ENCODE measurements around the gene ONECUT2. TPM values are rescaled to one million over a fixed set of nuclear protein-coding genes. Genes with fewer than 3 reads are reported as not detected.
"Not testable (repeated sequence)": the region's sequence is repeated elsewhere in the genome, so short reads cannot be mapped to it uniquely, and the experiment has no call there.

The ONECUT2 gene
- polyA plus RNA-seq (ENCODE audit: insufficient read length), result 0.79 TPM

DNA sequence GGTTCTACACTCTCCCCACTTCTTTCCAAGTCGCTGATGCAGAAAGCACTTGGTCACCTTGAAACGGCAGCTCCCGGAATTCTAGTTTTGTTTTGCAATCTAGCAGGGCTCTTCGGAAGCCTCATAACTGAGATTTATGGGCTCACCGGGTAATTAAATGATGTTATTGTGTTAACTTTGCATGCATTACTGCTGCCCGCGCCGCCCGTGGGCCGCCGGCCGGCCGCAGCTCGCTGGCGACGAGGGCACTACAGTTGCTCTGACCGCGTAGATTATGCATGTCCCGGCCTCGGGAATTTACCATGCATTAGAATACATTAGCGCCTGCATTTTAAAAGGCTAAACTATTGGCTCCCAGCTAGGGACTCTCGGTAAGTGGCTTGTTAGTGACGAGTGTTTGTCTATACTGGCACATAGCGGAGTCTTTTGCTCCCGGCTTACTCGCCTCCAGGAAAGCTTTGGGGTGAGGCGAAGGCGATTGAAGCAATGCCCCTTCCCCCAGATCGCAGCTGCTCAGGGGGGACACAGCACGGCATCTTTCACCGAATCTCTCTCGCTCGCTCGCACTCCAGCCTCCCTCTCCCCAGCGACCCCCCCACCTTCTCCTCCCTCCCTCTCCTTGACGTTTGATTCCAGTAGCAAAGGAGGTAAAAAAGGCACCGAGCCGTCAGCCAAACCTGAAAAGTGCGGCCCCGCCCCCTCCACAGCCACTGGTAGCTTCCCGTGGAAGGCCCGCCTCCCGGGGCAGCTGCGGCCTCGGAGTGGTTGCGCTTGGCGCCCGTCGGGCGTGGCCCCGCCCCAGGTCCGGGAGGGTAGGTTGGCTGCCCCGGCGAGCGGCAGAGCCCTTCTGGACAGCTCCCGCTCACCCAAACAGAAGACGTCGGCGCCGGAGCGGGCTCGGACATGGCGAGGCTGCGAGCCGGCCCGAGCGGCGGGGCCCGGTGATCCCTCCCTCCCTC, at the start of gene ONECUT2:
Gene ONECUT2 (plus strand): TSS at position 839 of the 959 bp plus-strand sequence. CDS start 343 bp downstream, outside the sequence.
- DNase-seq, result peak; percentile 84

DNA sequence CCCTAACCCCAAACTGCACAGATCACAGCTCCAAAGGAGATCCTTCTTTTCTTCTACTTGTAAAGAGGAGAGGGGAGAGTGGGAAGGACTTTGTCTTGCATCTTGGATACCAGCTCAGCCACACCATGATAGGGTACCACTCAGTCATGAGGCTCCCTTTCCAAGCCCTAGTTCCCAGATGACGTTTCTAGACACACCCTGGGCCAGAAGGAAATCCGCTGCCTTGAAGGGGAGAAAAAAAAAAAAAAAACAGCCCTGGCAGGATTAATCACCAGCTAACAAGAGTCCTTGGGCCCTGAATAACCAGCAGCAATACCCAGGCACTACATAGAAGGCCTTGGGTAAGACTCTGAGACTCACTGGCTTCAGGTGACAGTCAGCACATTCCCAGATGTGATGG, 45.9 kb upstream of the ONECUT2 start:
- no peak for DNase-seq

DNA sequence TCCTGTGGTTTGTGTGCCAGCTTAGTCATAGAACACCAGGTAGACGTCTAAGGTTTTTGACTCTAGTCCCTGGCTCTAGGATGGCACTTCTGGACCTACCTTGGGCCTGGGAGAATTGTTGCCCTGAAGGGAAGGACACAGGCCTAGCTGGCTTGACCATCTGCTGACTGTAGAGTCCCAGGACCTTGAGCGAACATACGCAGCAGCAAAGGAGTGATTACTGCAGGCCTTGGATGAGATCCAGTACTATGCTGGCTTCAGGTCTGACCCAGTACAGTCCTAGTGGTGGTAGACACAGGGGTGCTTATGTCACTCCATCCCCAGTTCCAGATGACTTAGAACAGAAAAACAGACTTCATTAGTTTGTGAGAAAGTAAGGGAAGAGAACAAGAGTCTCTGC, 45.1 kb upstream of the ONECUT2 start:
- no peak for DNase-seq

DNA sequence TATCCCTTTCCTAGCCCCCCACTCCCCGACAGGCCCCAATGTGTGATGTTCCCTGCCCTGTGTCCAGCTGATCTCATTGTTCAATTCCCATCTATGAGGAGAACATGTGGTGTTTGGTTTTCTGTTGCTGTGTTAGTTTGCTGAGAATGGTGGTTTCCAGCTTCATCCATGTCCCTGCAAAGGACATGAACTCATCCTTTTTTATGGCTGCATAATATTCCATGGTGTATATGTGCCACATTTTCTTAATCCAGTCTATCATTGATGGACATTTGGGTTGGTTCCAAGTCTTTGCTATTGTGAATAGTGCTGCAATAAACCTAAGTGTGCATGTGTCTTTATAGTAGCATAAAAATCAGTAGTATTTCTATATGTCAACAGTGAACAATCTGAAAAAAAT, 40.4 kb upstream of the ONECUT2 start:
- DNase-seq, result not testable (repeated sequence)

DNA sequence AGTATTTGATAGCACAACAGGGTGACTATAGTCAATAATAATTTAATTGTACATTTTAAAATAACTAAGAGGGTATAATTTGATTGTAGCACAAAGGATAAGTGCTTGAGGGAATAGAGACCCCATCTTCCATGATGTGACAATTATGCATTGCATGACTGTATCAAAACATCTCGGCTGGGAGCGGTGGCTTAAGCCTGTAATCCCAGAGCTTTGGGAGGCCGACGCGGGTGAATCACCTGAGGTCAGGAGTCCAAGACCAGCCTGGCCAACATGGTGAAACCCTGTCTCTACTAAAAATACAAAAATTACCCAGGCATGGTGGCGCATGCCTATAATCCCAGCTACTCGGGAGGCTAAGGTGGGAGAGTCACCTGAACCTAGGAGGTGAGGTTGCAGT, 38.3 kb upstream of the ONECUT2 start:
- not testable (repeated sequence) for DNase-seq

DNA sequence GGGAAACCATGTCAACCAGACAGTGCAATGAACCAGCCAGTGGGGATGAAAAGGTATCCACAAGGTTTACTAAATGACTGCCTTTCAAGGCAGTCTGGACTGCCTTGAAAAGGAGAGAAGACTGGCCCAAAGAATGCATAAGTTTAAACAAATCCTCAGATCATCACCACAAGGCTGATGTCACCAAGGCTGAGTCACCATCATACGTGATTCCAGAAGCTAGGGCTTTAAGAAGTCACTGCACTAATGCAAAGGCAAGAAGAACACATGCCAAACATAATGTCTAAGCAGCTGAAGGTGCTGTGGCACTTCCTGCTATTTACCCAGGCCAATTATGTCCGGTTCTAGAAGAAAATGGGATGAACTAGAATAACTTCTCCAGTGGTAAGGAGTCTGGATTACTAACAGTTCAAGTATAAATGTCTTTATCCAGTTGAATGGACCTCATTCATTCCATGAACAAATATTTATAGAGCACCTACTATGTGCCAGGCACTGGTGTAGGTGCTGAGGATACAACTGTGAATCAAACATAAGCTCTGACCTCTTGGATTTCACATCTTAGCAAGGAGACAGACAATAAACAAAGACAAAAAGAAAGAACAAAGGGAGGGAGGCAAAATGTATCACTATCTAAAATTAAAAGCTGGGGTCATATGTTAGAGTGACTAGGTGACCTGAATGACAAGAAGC, 37.6 kb upstream of the ONECUT2 start:
- DNase-seq, result no peak

DNA sequence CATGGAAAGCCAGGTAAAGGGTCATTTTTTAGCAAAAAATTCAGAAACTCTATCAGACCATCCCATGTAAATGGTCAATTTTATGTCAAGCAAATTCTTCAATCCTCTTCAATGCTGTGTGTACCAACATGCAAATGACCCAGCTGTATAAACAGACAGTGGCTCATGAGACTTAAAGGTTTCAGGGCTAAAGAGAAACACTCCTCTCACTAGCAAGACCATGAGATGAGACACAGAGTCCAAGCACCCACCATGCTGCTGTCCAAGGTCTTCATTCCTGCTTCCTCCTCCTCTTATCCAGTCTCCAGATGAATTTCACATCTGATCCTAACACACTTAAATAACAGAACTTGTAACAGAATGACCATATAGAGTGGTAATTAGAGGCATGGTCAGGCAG, 30.8 kb upstream of the ONECUT2 start:
- DNase-seq, result no peak

DNA sequence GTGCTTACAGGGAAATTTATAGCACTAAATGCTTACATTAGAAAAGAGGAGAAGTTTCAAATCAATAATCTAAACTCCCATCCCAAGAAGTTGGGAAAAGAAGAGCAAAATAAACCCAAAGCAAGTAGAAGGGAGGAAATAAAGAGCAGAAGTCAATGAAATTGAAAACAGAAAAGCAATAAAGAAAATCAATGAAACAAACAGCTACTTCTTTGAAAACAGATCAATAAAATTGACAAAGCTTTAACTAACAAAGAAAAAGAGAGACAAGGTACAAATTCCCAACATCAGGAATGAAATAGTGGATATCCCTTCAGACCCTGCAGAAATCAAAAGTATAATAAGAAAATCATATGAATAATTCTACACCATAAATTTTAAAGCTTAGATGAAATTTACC, 25.5 kb upstream of the ONECUT2 start:
- no peak for DNase-seq

DNA sequence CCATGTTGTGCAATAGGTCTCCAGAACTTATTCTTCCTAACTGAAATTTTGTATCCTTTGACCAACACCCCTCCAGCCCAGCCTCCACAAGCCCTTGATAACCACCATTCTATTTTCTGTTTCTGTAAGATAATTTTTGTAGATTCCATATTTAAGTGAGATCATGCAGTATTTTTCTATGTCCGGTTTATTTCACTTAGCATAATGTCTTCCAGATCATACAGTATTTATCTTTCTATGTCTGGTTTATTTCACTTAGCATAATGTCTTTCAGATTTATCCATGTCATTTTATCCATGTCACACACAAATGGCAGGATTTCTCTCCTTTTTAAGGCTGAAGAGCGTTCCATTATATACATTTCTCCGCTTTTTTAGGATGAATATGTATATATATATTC, 24.4 kb upstream of the ONECUT2 start:
- no peak for DNase-seq

DNA sequence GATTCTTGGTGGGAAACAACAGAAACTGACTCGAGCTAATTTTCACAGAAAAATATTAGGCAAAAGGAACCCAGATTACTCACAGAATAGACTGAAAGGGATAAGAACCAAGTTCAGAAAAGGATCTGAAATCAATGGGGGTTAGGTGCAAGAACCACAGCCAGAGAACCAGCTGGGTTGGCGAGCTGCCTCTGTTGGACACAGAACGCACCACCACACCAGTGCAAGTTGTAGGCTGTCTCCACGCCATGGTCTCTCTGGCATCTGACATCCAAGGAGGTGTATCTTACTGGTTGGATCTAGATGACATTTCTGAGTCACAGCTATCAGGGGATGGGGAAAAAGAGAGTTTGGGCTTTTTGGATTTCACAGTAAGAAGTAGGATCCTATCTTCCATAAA, 18.6 kb upstream of the ONECUT2 start:
- DNase-seq, result no peak

DNA sequence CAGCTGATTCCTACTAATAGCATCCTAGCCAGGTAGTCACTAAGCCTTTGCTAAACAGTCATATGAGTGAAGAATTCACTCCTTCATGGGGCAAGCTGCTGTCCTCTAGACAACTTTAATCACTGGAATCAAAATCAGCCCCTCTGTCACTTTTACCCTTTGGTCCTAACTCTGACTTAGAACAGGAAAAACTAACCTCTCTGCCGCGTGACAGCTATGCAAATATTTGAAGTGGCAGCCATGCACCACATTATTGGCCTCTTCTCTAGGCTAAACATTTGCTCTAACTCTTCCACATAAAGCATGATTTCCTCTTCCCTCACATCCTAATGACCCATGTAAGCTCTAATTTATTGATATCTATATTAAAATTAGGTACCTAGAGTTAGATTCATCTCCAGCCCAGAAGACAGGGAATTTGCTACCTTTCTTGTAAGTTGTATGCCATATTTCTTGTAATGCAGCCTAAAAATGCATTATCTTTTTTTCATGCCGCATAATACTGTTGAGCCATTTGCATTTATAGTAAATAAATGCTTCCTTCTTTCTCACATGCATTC, 12.8 kb upstream of the ONECUT2 start:
- DNase-seq, result no peak

DNA sequence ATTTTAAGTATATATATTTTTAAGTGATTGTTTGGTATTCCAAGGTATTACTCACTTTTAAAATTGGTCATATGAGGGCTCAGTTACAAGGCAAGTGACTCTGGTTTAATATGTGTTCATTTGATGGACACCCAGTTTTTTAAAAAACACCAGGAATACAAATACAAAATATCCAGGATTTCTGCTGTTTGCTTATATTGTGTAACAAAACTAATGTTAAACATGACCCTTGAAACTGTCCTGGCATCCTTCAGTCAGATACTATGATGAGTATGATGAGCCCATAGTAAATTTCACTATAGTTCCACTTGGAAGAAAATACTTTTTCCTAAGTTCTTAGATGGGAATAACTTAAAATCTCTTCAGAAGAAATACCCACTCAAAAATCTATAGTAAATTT, 11.4 kb upstream of the ONECUT2 start:
- no peak for DNase-seq

DNA sequence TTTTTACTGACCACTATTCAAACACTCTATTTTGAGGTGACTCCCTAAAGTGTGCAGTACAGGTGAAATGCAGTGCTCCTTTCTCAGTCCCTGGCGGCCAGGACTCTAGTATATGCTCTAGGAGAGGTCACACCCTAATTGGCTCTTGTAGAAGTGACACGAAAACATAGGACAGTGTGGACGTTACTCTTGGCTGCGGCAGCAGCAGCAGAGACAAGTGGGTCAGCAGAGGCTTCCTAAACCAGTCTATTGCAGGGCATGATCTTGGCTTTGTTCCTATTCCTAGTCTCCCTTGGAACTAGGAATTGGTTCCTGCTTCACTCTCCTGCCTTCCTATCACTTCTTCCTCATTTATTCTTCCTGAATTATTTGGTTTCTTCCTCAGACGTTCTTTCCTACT, 10.1 kb upstream of the ONECUT2 start:
- no peak for DNase-seq

DNA sequence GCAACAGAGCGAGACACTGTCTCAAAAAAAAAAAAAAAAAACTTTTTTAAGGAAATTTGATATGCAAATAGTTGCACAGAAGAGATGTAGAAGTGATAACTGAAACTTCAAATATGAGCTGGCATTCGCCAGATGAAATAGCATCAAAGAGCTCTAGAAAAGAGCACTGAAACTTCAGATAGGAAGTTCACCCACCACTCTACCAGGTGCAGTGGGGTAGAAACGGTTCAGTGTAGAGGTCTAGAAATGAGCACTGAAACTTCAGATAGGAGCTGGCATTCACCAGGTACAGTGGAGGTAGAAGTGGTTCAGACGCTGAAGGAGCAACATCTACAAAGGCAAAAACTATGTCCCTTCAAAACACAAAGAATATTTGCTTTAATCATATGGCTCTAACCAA, 9.0 kb upstream of the ONECUT2 start:
- no peak for DNase-seq

DNA sequence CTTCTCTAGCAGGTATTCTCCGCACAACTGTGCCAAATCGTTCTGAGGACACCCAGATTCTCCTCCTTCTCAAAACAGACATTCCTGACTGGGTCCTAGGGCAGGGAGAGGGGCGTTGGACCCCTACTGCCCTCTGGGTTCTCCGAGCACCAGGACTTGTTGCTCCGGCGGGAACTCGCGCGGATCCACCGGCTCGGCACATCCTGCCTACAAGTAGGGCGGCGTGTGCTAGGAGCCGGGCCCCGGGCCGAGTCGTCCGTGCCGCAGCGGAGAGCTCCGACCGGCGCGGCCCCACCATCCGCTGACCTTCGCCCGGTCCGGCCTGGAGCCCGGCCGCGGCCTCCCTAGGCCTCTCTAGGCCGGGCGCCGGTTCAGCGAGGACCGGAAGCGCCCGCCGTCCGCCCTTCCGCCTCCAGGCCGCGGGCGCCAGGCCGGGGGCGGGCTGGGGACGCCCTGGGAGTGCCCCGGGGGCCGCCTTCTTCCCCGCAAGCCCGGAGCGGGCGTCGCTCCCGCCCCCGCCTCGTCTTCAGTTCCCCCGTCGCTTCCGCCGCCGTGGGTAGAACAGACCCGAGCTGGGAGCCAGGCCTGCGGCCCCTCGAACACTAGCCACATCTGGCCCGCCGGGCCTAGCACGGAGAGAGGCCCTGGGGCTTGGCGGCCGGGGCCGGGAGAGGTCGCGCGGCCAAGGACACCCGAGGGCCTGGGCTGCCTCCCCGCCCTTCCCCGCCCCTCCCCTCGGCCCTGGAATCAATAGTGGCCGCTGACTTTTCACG, 7.6 kb upstream of the ONECUT2 start:
- no peak for DNase-seq

DNA sequence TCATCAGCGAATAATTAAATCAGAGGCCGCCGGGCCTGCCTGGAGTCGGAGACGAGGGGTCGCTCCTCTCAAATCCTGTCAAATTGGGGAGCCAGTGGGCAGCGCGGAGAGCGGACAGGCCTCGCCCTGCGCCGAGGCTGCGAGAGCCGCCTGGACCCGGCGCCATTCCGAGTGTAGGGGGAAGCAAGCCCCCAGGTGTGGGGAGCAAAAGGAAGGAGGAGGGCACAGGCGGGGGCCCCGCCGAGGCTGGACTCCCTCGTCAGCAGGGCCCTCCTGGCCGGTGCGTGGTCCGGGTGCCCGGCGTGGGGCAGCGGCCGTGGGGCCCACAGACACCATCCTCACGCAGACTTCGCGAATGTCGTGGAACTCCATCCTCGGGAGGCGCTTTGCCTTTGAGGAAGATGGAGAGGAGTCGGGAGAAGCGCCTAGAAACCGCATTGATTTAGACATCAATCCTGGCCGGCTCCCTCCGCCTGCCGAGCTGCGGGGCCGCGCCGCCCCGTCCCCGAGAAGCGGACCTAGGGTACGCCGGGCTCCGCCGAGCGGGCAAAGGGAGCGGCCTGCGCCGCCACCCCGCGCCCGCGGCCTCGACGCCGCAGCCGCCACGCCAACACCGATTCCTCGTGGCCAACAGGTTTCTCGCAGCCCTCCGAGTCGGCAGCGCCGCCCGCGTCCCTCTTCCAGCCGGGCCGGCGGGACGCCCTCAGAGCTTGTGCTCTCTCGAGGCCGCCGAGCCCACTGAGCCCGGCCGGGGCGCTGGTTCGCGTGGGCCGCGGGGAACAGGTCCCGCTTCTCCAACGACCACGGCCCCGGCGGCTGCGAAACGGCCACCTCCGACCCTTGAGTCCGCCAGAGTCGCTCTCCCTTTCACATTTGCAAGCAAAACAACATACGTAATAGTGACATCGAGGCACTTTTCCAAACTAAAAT, 6.7 kb upstream of the ONECUT2 start:
- no peak for DNase-seq

DNA sequence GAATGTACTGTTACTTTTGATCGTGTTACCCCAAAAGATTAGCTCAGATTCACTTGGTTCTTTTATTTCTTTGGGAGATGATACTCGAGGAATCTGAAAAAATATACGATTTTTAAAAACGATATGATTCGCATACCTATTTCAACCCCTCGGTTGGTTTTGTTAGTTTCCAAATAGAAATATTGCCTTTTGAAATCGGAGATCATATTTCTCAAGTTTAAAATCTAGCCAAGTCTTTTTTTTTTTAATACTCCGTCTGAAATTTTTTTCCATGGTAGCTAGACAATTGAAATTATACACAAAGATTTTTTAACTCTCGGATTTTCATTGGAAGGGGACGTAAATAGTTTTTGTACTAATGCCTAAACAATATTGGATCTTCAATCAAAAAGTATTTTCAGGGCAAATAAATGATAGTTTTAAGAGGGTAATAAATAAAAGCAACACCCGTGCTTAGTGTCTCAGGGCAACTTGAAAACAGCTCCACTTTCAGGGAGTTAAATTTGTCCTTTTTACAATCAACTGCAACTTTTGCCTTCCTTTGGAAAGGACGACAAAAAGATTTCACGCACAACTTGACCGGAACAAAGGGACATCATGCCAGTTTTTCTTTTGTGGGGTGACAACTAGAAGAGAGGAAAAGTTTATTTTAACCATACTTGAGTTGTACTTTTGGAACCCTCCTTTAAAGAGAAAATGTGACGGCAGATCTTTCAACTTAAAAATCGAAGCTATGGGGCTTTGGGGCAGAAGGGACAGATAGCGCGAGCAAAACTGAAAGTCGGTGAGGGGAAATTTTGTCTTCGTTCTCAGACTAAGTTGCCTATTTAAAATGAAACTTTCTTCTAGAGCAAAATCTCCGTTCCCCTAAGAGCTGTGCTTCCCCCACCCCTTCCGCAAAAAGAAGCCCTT, 5.8 kb upstream of the ONECUT2 start:
- DNase-seq, result no peak

DNA sequence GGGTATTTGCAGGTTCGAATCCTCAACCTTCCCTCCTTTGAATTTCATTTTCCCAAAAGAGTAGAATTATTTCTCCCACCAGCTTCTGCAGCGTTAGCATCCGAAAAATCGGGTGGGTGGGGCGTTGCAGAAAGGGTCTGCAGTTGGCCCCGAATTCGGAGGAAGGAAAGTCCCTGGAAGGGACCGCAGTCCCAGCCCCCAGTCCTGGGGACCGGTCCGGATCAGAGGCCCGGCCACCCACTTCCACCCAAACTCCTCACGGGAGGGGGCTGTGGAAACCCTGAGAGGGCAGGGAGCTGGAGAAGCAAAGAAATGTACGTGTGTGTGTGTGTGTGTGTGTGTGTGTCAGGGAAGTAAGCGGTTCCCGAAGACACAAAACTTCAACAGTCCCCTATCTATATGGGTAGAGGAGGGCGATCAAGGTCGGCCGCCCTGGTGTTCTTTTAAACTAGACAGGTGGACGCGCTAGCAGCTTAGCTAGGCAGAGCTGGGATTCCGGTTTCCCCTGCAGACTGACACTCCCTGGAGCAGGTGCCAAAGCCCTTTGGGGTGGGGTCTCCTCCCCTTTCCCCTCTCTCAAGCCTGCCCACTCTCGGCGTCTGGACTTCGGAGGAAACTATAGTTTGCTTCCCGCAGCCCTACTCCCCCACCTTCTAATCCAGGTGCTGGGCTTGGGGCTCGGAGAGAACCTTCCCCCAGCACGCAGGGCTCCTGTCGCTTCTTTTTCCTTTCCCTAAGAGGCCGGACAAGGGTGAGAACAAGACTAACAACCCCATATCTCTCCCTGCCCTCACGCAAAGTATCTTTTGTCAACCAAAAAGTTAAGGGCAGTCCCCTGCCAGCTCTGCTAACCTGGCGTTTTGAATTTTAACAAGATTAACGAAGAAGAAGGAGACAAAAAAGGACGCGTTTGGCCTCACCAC, 4.8 kb upstream of the ONECUT2 start:
- no peak for DNase-seq

DNA sequence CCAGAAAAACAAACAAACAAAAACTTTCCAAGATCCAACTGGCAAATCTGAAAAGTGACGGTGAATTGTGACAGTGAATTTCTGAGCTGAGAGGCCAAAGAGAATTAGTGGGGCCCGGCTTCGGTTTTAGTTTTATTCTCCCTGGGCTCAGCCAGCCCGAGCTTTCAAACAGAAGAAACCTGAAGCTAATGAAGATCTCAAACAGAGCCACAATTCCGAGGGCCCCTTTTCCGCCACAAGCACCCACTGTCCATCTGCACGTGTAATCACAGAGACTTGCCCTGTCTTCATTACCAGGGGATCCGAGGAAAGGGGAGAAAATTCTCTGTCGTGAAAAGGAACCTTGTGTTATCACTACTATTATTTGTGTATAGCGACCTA, 4.2 kb upstream of the ONECUT2 start:
- DNase-seq, result no peak
